Measurements from ENCODE around the gene AMD1.

The AMD1 gene

DNA sequence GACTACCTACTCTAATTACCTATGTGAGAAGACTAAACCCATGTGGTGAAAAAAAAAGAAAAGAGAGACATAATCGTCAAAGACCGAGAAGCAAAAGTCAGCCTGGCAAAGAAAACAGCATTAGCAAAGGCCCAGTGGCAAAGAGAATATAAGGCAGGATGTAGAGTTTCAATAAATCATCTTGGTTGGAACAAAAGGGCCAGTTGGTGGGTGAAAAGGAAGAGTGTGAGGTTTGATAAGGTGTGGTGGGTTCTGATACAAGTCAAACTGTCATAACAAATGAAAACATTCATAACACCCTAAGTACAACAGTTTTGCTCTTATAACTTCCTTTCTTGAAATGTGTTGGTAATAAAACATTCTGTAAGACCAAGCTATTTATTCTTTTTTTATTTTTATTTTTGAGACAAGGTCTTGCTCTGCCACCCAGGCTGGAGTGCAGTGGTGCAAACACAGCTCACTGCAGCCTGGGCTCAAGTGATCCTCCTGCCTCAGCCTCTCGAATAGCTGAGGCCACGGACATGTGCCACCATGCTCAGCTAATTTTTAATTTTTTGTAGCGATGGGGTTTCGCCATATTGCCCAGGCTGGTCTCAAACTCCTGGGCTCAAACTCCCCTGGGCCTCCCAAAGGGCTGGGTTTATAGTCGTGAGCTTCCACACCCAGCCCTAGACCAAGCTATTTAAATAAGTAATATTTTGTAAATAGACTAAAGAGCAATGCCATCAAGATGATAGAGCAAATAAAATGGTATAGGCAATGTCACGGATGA lies 65.0 kb downstream of the AMD1 start:
- Histone ChIP-seq H3K36me3 (ENCODE audit: control insufficient read depth, insufficient read depth, low read length) (no peaks in the 10 kb centered on the region), H3K4me1 (ENCODE audit: control insufficient read depth, insufficient read depth, low read length) (no peaks in the 10 kb centered on the region), H3K9ac (ENCODE audit: low read length) (no peak overlapping the region), H3K4me3 (ENCODE audit: low read depth, low read length) (no peak overlapping the region), H3K27me3 (ENCODE audit: control insufficient read depth, insufficient read depth, low read length) (no peaks in the 10 kb centered on the region), H3K27ac (ENCODE audit: low read depth, low read length) (no peak overlapping the region), H3K9me3 (ENCODE audit: control insufficient read depth, insufficient read depth, low read depth, low read length) (no peaks in the 10 kb centered on the region)

DNA sequence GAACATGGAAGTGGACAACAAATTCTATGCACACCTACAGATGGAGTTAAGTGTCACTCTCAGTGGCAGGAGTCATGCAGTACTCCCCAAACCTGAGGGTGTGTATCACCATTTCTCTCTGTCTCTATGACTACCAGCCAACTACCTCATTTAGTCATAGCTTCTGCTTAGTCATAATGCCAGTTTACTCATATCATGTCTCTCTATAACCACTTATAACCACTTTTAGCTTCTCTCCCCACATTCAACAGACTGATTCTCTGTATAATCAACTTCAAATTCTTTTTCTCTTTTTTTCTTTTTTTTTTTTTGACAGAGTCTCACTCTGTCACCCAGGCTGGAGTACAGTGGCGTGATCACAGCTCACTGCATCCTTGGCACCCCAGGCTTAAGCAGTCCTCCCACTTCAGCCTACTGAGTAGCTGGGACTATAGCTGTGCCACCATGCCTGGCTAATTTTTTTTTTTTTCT lies 70.1 kb downstream of the AMD1 start:
- no peaks in the 10 kb centered on the region for H3K36me3 ChIP-seq (ENCODE audit: control insufficient read depth, insufficient read depth, low read length)
- H3K4me3 ChIP-seq (ENCODE audit: low read depth, low read length): no peak overlapping the region
- H3K27me3 ChIP-seq (ENCODE audit: control insufficient read depth, insufficient read depth, low read length): no peaks in the 10 kb centered on the region
- H3K9ac ChIP-seq (ENCODE audit: low read length): no peak overlapping the region
- no peak overlapping the region for H3K27ac ChIP-seq (ENCODE audit: low read depth, low read length)
- H3K9me3 ChIP-seq (ENCODE audit: control insufficient read depth, insufficient read depth, low read depth, low read length): no peaks in the 10 kb centered on the region
- H3K4me1 ChIP-seq (ENCODE audit: control insufficient read depth, insufficient read depth, low read length): no peaks in the 10 kb centered on the region
